IPS-20b (cell line): ENCODE results near the gene SLC39A5.
"Not testable (repeated sequence)": the region's sequence is repeated elsewhere in the genome, so short reads cannot be mapped to it uniquely, and the experiment has no call there.

Source experiments
- H3K27ac ChIP-seq: one replicate; pipeline ENCODE4 v1.5.1; 2013; ENCODE audit warnings: low read length
- H3K27me3 ChIP-seq: 2 replicates; pipeline ENCODE4 v1.6.1; 2013; ENCODE audit warnings: mild to moderate bottlenecking, low read length, inconsistent platforms; ENCODE audit not compliant: insufficient read depth
- H3K36me3 ChIP-seq: 2 replicates; pipeline ENCODE4 v1.6.1; 2013; ENCODE audit warnings: low read depth, mild to moderate bottlenecking, inconsistent platforms, low read length, moderate library complexity; ENCODE audit not compliant: insufficient read depth
- H3K4me1 ChIP-seq: 2 replicates; pipeline ENCODE4 v1.6.1; 2013; ENCODE audit warnings: mild to moderate bottlenecking, control low read depth, inconsistent platforms, low read length, moderate library complexity; ENCODE audit not compliant: insufficient read depth
- H3K4me3 ChIP-seq: 2 replicates; pipeline ENCODE4 v1.5.1; 2013; ENCODE audit warnings: mild to moderate bottlenecking, low read length, inconsistent platforms
- H3K9ac ChIP-seq: 2 replicates; pipeline ENCODE4 v1.6.1; 2013; ENCODE audit warnings: low read depth, mild to moderate bottlenecking, inconsistent platforms, low read length, moderate library complexity
- H3K9me3 ChIP-seq: 2 replicates; pipeline ENCODE4 v1.6.1; 2013; ENCODE audit warnings: mild to moderate bottlenecking, low read depth, low read length, inconsistent platforms; ENCODE audit not compliant: insufficient read depth

SLC39A5 gene

GRCh38 chr12:56229916-56230431, at the start of gene SLC39A5:
Gene SLC39A5, plus strand, starts transcription at chr12:56230051. Its CDS starts 1,224 bp downstream, at chr12:56231275.
- Histone ChIP-seq H3K4me3 (no peak within 1 kb of the TSS), H3K27ac (no peak within 1 kb of the TSS), H3K9ac (no peak within 1 kb of the TSS), H3K27me3 (no peaks in the 10 kb centered on the region), H3K36me3 (peaks cover 10% of the 10 kb centered on the region; the same call in 1 of the 2 replicates), H3K9me3 (no peaks in the 10 kb centered on the region), H3K4me1 (no peaks in the 10 kb centered on the region; the same call in 1 of the 2 replicates)

DNA sequence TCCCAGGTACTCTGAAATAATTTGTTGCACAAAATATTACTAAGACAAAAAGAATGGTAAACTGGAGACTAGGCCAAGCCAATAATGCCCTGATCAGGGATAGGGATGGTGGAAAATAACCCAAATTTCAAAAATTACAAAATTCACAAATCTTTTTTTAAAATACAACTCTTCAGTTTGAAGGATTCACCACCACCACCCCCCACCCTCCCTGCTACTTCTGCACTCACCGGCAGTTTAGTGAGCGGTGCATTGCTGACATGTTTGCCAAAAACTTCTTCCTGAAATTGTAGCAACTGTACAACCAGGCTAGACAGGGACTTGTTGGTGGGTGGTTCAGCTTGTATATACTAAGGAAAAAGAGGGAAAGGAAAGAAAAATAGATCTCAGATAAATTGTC, 42.9 kb upstream of the SLC39A5 start:
- Histone ChIP-seq H3K36me3 (peaks cover 56% of the 10 kb centered on the region), H3K4me1 (peaks cover 12% of the 10 kb centered on the region; the same call in 1 of the 2 replicates), H3K9ac (peak overlapping the region; percentile 94; the same call in 1 of the 2 replicates), H3K27ac (no peak overlapping the region), H3K27me3 (no peaks in the 10 kb centered on the region), H3K4me3 (no peak overlapping the region), H3K9me3 (no peaks in the 10 kb centered on the region)

DNA sequence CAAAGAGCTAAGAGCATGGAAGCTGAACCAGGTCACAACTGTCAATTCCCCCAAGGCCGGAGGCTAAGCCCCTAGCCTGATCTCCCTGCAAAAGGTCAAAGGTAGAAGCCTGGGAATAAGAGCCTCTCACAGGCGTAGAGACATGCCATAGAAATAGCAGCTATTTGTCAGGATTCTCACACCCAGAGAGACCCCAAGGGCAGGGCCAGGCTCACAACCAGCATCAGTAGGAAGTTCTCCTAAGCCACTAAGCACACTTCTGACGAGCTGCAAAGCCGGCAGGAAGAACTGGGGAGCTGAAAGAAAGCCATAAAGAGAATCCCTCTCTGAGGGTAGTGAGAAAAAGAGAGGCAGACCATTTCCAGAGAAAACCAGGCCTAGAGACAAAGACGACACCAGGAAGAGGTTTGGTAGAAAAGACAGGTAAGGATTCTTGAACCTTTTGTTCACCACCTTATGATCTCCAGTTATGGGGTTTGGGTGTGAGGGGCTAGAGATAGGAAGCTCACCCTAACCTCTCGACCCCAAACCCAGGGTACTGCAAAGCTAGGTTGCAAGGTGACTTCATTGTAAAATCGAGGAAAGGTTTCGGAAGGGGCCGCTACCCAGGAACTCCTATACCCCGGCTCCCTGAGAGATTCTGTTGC, 41.6 kb upstream of the SLC39A5 start:
- peak overlapping the region; percentile 94 for H3K9ac ChIP-seq
- peaks cover 44% of the 10 kb centered on the region for H3K36me3 ChIP-seq
- H3K4me3 ChIP-seq = peak overlapping the region; percentile 94
- H3K27ac ChIP-seq = peak overlapping the region; percentile 36
- peaks cover 12% of the 10 kb centered on the region; the same call in 1 of the 2 replicates for H3K4me1 ChIP-seq
- no peaks in the 10 kb centered on the region for H3K27me3 ChIP-seq
- no peaks in the 10 kb centered on the region for H3K9me3 ChIP-seq

DNA sequence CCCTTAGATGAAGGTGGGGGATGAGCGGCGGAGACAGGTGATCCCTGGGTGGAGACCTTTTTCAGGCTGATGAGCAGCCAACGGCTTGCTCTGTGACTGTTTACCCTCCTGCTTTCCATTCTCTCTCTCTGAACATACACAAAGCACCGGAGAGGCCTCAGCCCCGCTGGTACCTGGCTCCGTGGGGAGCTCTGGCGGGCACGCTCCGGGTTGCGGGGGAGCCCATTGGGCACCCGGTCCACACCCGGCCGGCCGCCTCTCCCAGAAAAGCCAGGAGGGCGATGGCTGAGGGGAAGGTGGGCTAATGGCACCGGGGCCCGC, 41.1 kb upstream of the SLC39A5 start:
- Histone ChIP-seq H3K9me3 (no peaks in the 10 kb centered on the region), H3K4me3 (peak overlapping the region; percentile 94), H3K4me1 (peaks cover 12% of the 10 kb centered on the region; the same call in 1 of the 2 replicates), H3K27me3 (no peaks in the 10 kb centered on the region), H3K36me3 (peaks cover 39% of the 10 kb centered on the region), H3K27ac (peak overlapping the region; percentile 36), H3K9ac (peak overlapping the region; percentile 94)

DNA sequence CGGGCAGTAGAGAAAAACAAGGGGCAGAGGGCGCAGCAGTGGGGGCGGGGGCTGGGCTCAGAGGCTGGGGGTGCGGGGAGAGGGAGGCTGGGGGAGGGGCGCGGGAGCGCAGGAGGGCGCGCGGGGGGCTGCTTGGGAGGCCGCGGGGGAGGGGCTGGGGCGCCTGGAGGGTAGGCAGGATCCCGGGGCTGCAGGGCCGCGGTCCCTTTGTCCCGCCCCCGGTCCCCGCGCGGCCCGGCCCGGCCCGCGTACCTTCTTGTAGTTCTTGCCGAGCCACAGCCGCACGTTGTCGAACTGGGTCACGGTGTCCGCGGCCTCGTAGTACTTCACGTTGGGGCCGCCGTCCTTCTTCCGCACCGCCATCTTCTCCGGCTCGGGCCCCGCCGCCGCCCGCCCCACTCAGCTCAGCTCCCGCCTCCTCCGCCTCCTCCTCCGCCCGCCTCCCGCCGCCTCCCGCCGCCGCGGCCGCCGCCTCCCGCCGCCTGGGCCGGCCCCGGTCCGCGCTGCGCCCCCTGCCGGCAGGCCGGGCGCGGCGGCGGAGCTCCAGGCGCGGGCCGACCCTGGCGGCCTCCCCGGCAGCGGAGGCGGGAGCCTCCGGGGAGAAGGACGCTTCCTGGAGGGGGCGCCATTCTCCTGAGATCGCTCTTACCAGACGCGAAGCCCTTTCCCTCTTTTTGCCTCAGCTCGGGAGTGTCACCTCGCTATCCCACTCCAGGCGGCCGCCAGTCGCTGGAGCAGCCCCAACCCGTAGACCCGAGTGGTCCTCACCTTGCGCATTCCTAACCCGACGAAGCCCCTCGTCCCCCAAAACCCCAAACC, 40.5 kb upstream of the SLC39A5 start, which contains the start of gene SMARCC2:
Gene SMARCC2, minus strand, starts transcription at position 385 of the 819 bp plus-strand sequence. Its CDS starts 22 bp downstream, at position 363.
- peaks cover 12% of the 10 kb centered on the region; the same call in 1 of the 2 replicates for H3K4me1 ChIP-seq

DNA sequence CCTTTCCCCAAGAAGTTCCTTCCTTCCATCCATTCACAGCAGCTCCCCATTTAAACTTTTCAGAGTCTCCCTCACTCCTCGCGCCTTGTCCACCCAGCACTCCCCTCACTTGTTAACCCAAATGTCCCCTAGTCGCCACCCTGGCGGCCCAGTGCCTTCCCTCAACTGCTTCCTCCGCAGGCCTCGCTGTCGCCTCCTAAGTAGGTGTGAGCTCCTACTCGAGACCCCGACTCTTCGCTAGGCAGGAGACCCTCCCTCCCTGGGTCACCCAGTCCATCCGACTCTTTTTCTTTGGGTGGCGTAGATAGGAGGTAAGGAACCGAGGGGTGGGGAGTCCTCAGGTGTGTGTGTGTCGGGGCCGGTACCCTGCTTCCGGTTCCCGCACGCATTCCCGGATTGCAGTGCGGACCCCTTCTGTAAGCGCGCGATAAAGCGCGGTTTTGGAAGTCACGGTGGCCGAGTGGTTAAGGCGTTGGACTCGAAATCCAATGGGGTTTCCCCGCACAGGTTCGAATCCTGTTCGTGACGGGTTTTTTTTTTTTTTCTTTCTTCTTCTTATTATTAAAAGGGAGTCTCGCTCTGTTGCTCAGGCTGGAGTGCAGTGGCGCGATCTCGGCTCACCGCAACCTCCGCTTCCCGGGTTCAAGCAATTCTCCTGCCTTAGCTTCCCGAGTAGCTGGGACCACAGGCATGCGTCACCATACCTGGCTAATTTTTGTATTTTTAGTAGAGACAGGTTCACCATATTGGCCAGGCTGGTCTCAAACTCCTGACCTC, 39.7 kb upstream of the SLC39A5 start:
- Histone ChIP-seq H3K9ac (peak overlapping the region; percentile 98), H3K27ac (peak overlapping the region; percentile 96), H3K4me1 (peaks cover 12% of the 10 kb centered on the region; the same call in 1 of the 2 replicates), H3K9me3 (no peaks in the 10 kb centered on the region), H3K27me3 (no peaks in the 10 kb centered on the region), H3K36me3 (peaks cover 25% of the 10 kb centered on the region), H3K4me3 (peak overlapping the region; percentile 98)

More for the DNA sequence above, 40.5 kb upstream of the SLC39A5 start, which contains the start of gene SMARCC2:
- Histone ChIP-seq H3K27ac (peak within 1 kb of the TSS; percentile 96), H3K27me3 (no peaks in the 10 kb centered on the region), H3K9ac (peak within 1 kb of the TSS; percentile 98), H3K4me3 (peak within 1 kb of the TSS; percentile 98), H3K9me3 (no peaks in the 10 kb centered on the region), H3K36me3 (peaks cover 33% of the 10 kb centered on the region)

- H3K9ac ChIP-seq = peak overlapping the region; percentile 98; the same call in 1 of the 2 replicates
- peaks cover 19% of the 10 kb centered on the region for H3K36me3 ChIP-seq
- no peak overlapping the region for H3K27ac ChIP-seq
- H3K9me3 ChIP-seq = no peaks in the 10 kb centered on the region
- peaks cover 12% of the 10 kb centered on the region; the same call in 1 of the 2 replicates for H3K4me1 ChIP-seq
- H3K4me3 ChIP-seq = peak overlapping the region; percentile 98
- no peaks in the 10 kb centered on the region for H3K27me3 ChIP-seq
Observed at GRCh38 chr12:56190695-56191155, 39.1 kb upstream of the SLC39A5 start.

GRCh38 chr12:56192582-56192981, 37.3 kb upstream of the SLC39A5 start:
- H3K27me3 ChIP-seq = no peaks in the 10 kb centered on the region
- H3K27ac ChIP-seq = no peak overlapping the region
- H3K9ac ChIP-seq = no peak overlapping the region
- peaks cover 2% of the 10 kb centered on the region; the same call in 1 of the 2 replicates for H3K36me3 ChIP-seq
- no peaks in the 10 kb centered on the region for H3K9me3 ChIP-seq
- H3K4me1 ChIP-seq = peaks cover 10% of the 10 kb centered on the region; the same call in 1 of the 2 replicates
- no peak overlapping the region for H3K4me3 ChIP-seq

DNA sequence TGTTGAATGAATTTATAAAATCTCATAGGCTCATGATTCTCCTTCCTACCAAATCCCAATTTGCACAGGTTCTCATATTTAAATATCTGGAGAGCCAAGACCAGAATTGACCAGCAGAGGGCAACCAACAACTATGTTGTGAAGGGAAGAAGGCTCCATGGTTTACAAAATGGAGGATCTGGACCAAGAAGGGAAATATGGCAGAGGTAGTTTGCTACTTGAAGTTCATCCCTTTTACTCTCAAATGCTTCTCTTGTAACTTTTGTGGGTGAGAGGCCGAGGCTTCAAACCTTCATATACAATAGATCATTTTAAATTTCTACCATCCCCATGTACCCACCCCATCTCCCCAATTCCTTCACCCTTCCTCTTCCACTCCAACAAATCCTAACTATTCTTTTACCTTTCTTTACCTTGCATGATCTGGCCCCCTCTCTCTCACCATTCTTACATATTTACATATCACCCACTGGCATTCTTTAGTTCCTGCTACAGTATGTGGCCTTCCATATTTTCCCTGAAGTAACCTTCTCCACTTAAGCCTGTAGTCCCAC, 36.7 kb upstream of the SLC39A5 start:
- no peak overlapping the region for H3K9ac ChIP-seq
- no peak overlapping the region for H3K27ac ChIP-seq
- no peaks in the 10 kb centered on the region for H3K27me3 ChIP-seq
- H3K36me3 ChIP-seq = no peaks in the 10 kb centered on the region
- no peak overlapping the region for H3K4me3 ChIP-seq
- H3K4me1 ChIP-seq = peaks cover 4% of the 10 kb centered on the region; the same call in 1 of the 2 replicates
- no peaks in the 10 kb centered on the region for H3K9me3 ChIP-seq

- H3K36me3 ChIP-seq, H3K9ac ChIP-seq, H3K9me3 ChIP-seq, H3K4me3 ChIP-seq, H3K4me1 ChIP-seq, H3K27ac ChIP-seq, H3K27me3 ChIP-seq: not testable (repeated sequence)
Observed at GRCh38 chr12:56196818-56197550, 32.9 kb upstream of the SLC39A5 start.
